HCT116 (cell line): ENCODE results near the gene CCDC102B.

Experiments
- EZH2 ChIP-seq: fragments of 200-600 bp; sonication (generic); IDR thresholded peaks from 2 replicates; pipeline ENCODE4 v1.6.1; 2017; ENCODE audit warnings: antibody characterized with exemption, mixed run types
- TF ChIP-seq, protein P1 (sequence below), 3 experiments: fragments of 200-600 bp in 1 of 3; sonication (generic) in 1 of 3; IDR thresholded peaks in 2 of 3; conservative IDR thresholded peaks in 1 of 3; 2 replicates each; pipeline ENCODE4 v1.5.1; 2012 to 2017; ENCODE audit warnings: low read depth in 2 of 3, low read length in 2 of 3, antibody characterized with exemption in 1 of 3, borderline replicate concordance in 1 of 3, control low read depth in 1 of 3, mild to moderate bottlenecking in 1 of 3, mixed read lengths in 1 of 3, mixed run types in 1 of 3, moderate library complexity in 1 of 3; ENCODE audit not compliant: insufficient read depth in 1 of 3

DNA sequence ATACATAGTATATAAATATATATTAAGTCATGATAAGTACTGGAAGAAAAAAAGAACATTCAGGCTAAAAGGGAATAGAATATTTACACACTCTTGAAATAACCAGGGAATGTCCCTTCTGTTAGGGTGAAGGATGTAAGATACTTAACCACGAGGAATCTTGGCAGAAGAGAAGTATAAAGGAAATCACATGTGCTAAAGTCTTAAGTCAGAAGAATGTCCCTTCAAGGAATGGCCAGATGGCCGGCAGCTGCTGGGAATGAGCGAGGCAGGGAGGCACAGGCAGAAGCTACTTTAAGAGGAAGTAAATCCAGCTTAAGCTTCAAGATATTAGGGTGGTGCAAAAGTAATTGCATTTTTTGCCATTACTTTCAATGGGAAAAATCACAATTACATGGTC is 5.5 kb downstream of the CCDC102B start:
- TF ChIP-seq, protein P1, sequence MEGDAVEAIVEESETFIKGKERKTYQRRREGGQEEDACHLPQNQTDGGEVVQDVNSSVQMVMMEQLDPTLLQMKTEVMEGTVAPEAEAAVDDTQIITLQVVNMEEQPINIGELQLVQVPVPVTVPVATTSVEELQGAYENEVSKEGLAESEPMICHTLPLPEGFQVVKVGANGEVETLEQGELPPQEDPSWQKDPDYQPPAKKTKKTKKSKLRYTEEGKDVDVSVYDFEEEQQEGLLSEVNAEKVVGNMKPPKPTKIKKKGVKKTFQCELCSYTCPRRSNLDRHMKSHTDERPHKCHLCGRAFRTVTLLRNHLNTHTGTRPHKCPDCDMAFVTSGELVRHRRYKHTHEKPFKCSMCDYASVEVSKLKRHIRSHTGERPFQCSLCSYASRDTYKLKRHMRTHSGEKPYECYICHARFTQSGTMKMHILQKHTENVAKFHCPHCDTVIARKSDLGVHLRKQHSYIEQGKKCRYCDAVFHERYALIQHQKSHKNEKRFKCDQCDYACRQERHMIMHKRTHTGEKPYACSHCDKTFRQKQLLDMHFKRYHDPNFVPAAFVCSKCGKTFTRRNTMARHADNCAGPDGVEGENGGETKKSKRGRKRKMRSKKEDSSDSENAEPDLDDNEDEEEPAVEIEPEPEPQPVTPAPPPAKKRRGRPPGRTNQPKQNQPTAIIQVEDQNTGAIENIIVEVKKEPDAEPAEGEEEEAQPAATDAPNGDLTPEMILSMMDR (IDR thresholded peaks at IDR 0.05 in 2 of 3, conservative IDR thresholded peaks at IDR 0.05 in 1 of 3; ENCODE audit: borderline replicate concordance in 1 of 3, insufficient read depth in 1 of 3, low read depth in 2 of 3, low read length in 2 of 3): no peak
- TF ChIP-seq EZH2: no peak
